K562 (cell line): ENCODE data around the gene WNT3. TPM values are rescaled to one million over a fixed set of nuclear protein-coding genes. Genes with fewer than 3 reads are reported as not detected.

ENCODE experiments used
- ARID2 ChIP-seq: fragments of 450-650 bp; IDR thresholded peaks from 2 replicates; pipeline ENCODE4 v1.6.1; 2017; ENCODE audit warnings: antibody characterized with exemption, mild to moderate bottlenecking
- CBX8 ChIP-seq: fragments of 200-600 bp; sonication (generic); IDR thresholded peaks from 2 replicates; pipeline ENCODE4 v1.6.1; 2012; ENCODE audit warnings: borderline replicate concordance, mixed run types, low read depth, mild to moderate bottlenecking, moderate library complexity, mixed read lengths, low read length, control low read depth, inconsistent platforms; ENCODE audit not compliant: poor library complexity, severe bottlenecking; ENCODE audit errors: extremely low read depth
- CCNT2 ChIP-seq: IDR thresholded peaks from 2 replicates; pipeline ENCODE4 v1.6.1; 2011; ENCODE audit warnings: borderline replicate concordance, low read depth, mild to moderate bottlenecking, moderate library complexity, mixed read lengths, low read length; ENCODE audit not compliant: insufficient read length; ENCODE audit errors: extremely low read depth
- GTF2A2 ChIP-seq: IDR thresholded peaks from 2 replicates; pipeline ENCODE4 v1.6.1; 2016; ENCODE audit warnings: mild to moderate bottlenecking, missing genetic modification characterization, missing compliant biosample characterization
- HNRNPH1 ChIP-seq: fragments of 200-400 bp; formaldehyde crosslinking; optimal IDR thresholded peaks from 2 replicates; pipeline ENCODE3; 2017; ENCODE audit warnings: low read depth, mild to moderate bottlenecking, low read length, moderate library complexity
- MAZ ChIP-seq, 2 experiments: fragments of 450-650 bp in 1 of 2; sonication (generic) in 1 of 2; formaldehyde crosslinking; IDR thresholded peaks in 1 of 2; conservative IDR thresholded peaks in 1 of 2; 2 replicates each; pipeline versions ENCODE4 v1.4.0 to v1.5.0; 2020; ENCODE audit warnings: mild to moderate bottlenecking in 1 of 2, missing genetic modification reagents in 1 of 2
- NCOA6 ChIP-seq: fragments of 450-650 bp; IDR thresholded peaks from 2 replicates; pipeline ENCODE4 v1.6.1; 2017; ENCODE audit warnings: mild to moderate bottlenecking
- RB1 ChIP-seq: fragments of 450-650 bp; IDR thresholded peaks from 2 replicates; pipeline ENCODE4 v1.6.1; 2017; ENCODE audit warnings: low read depth, mild to moderate bottlenecking
- TBP ChIP-seq: optimal IDR thresholded peaks from 2 replicates; pipeline ENCODE3; 2011; ENCODE audit warnings: low read depth, low read length, improper control_type of control experiment
- polyA plus RNA-seq, 8 experiments: library from polyadenylated mRNA; depleted of rRNA in 4 of 8; stranded (reverse) in 5 of 8; unstranded in 3 of 8; fragments of >200 nt; fragmentation: Nextera tagmentation in 2 of 8; fragmentation: Illumina TruSeq in 1 of 8; extraction: Ambion mirVana in 2 of 8; extraction: Trizol in 1 of 8; gene quantifications; 2 replicates each; pipeline versions ENCODE4 v1.2.1 to v1.2.3, GENCODE V29; 2011 to 2014; ENCODE audit warnings: inconsistent platforms in 1 of 8, missing spikeins in 1 of 8
- total RNA-seq, 7 experiments: library from RNA; depleted of rRNA in 6 of 7; stranded (reverse); fragments of >200 nt in 6 of 7; fragmentation: Illumina TruSeq in 2 of 7; extraction: Trizol in 2 of 7; gene quantifications; 2 replicates each; pipeline versions ENCODE4 v1.2.1 to v1.2.3, GENCODE V29; 2011 to 2021; ENCODE audit warnings: low replicate concordance in 1 of 7
- TF ChIP-seq, protein P1 (sequence below): sonication (generic); formaldehyde crosslinking; IDR thresholded peaks from 2 replicates; pipeline ENCODE4 v1.8.1; 2023; ENCODE audit warnings: mild to moderate bottlenecking, missing genetic modification reagents
- TF ChIP-seq, protein P2 (sequence below): IDR thresholded peaks from 2 replicates; pipeline ENCODE4 v1.6.1; 2014; ENCODE audit warnings: antibody characterized with exemption
- TF ChIP-seq, protein P3 (sequence below): fragments of 450-650 bp; IDR thresholded peaks from 2 replicates; pipeline ENCODE4 v1.6.1; 2016; ENCODE audit warnings: low read depth, mild to moderate bottlenecking, moderate library complexity
- TF ChIP-seq, protein P4 (sequence below), 2 experiments: fragments of 450-650 bp; IDR thresholded peaks; 2 replicates each; pipeline ENCODE4 v1.6.1; 2016; ENCODE audit warnings: mild to moderate bottlenecking in 2 of 2, borderline replicate concordance in 1 of 2, low read depth in 1 of 2, moderate library complexity in 1 of 2

The WNT3 gene
- total and polyA plus RNA-seq, 9 of the 15 experiments (the other 6 are each of a cell fraction or from before 2014, with no cell fraction given): 1.5 to 6.1 (median 3.3) TPM

DNA sequence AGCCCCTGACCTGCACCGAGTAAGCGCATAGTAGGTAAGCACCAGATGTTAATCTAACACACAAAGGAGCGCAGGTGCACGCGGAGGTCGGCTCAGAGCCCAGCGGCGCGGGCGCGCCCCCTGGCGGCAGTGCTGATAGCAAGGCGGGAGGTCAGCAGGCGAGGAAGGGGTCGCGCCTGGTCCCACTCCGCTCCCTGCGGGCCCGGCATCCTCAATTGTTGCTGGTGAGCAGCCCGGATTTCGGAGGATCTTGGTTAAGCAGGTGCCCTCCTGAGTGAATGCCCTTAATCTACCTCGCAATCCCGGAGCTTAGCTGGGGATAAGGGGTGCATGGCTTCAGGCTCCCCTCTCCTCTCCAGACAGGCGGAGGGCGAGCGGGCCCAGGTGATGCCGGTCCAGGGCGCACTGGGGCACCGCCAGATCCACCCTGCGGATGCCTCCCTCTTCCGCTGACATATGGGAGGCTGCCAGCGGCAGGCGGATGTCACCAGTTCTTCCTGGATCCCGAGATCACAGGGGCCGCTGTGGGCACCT, 4.0 kb upstream of the WNT3 start (continued):
- TF ChIP-seq GTF2A2 (tag) (no peak), HNRNPH1 (no peak), RB1 (peak; percentile 69), ARID2 (peak; percentile 51; the same call in 1 of the 2 replicates), CCNT2 (peak; percentile 23), CBX8 (no peak), NCOA6 (no peak), MAZ (CRISPR knock-in tag; conservative IDR thresholded peaks at IDR 0.05 in 1 of 2, IDR thresholded peaks at IDR 0.05 in 1 of 2) (peak in 1 of 2 experiments; percentile 26; a peak in 1 of 4 replicates), TBP (no peak)
- TF ChIP-seq, protein P1, sequence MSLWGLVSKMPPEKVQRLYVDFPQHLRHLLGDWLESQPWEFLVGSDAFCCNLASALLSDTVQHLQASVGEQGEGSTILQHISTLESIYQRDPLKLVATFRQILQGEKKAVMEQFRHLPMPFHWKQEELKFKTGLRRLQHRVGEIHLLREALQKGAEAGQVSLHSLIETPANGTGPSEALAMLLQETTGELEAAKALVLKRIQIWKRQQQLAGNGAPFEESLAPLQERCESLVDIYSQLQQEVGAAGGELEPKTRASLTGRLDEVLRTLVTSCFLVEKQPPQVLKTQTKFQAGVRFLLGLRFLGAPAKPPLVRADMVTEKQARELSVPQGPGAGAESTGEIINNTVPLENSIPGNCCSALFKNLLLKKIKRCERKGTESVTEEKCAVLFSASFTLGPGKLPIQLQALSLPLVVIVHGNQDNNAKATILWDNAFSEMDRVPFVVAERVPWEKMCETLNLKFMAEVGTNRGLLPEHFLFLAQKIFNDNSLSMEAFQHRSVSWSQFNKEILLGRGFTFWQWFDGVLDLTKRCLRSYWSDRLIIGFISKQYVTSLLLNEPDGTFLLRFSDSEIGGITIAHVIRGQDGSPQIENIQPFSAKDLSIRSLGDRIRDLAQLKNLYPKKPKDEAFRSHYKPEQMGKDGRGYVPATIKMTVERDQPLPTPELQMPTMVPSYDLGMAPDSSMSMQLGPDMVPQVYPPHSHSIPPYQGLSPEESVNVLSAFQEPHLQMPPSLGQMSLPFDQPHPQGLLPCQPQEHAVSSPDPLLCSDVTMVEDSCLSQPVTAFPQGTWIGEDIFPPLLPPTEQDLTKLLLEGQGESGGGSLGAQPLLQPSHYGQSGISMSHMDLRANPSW (CRISPR knock-in tag): no peak
- TF ChIP-seq, protein P2, sequence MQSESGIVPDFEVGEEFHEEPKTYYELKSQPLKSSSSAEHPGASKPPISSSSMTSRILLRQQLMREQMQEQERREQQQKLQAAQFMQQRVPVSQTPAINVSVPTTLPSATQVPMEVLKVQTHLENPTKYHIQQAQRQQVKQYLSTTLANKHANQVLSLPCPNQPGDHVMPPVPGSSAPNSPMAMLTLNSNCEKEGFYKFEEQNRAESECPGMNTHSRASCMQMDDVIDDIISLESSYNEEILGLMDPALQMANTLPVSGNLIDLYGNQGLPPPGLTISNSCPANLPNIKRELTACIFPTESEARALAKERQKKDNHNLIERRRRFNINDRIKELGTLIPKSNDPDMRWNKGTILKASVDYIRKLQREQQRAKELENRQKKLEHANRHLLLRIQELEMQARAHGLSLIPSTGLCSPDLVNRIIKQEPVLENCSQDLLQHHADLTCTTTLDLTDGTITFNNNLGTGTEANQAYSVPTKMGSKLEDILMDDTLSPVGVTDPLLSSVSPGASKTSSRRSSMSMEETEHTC: no peak
- TF ChIP-seq, protein P3, sequence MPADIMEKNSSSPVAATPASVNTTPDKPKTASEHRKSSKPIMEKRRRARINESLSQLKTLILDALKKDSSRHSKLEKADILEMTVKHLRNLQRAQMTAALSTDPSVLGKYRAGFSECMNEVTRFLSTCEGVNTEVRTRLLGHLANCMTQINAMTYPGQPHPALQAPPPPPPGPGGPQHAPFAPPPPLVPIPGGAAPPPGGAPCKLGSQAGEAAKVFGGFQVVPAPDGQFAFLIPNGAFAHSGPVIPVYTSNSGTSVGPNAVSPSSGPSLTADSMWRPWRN: no peak
- TF ChIP-seq, protein P4, sequence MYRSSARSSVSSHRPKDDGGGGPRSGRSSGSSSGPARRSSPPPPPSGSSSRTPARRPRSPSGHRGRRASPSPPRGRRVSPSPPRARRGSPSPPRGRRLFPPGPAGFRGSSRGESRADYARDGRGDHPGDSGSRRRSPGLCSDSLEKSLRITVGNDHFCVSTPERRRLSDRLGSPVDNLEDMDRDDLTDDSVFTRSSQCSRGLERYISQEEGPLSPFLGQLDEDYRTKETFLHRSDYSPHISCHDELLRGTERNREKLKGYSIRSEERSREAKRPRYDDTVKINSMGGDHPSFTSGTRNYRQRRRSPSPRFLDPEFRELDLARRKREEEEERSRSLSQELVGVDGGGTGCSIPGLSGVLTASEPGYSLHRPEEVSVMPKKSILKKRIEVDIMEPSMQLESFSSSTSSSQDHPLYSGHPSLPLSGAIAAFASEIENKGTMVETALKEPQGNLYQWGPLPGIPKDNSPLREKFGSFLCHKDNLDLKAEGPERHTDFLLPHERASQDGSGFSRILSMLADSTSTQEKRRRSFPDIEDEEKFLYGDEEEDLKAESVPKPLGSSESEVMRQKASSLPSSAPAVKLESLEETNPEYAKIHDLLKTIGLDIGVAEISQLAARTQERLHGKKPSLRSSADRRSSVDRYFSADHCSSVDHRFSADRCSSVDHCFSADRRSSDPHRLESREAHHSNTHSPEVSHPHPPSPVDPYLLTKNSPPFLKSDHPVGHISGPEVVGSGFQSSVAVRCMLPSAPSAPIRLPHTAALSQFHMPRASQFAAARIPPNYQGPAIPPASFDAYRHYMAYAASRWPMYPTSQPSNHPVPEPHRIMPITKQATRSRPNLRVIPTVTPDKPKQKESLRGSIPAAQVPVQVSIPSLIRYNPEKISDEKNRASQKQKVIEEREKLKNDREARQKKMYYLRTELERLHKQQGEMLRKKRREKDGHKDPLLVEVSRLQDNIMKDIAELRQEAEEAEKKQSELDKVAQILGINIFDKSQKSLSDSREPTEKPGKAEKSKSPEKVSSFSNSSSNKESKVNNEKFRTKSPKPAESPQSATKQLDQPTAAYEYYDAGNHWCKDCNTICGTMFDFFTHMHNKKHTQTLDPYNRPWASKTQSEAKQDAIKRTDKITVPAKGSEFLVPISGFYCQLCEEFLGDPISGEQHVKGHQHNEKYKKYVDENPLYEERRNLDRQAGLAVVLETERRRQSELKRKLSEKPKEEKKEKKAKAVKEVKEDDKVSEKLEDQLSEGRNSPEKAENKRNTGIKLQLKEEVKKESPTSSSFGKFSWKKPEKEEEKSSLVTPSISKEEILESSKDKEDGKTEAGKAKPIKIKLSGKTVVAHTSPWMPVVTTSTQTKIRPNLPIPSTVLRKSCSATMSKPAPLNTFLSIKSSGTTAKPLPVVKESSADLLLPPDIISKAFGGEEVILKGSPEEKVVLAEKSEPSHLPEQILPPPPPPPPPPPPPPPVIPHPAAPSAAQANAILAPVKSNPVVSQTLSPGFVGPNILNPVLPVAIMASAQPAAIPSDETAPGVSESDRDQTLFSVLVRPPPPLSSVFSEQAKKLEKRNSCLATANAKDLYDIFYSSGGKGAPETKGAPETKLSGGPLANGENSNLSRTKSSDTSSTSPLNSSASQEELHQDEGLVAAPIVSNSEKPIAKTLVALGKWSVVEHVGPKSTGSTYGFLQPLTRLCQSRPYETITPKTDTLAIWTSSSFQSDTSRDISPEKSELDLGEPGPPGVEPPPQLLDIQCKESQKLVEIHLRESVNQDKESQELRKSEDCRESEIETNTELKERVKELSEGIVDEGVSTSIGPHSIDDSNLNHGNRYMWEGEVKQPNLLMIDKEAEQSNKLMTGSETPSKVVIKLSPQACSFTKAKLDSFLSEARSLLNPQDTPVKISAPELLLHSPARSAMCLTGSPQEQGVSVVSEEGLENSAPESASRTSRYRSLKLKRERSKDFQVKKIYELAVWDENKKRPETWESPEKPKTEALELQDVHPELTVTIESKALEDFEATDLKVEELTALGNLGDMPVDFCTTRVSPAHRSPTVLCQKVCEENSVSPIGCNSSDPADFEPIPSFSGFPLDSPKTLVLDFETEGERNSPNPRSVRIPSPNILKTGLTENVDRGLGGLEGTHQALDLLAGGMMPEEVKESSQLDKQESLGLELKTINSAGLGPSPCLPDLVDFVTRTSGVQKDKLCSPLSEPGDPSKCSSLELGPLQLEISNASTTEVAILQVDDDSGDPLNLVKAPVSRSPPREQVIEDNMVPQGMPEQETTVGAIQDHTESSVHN (IDR thresholded peaks at IDR 0.05; ENCODE audit: borderline replicate concordance in 1 of 2, low read depth in 1 of 2): no peak
